Osteoblast (primary cell): ENCODE measurements around the gene POMT2. TPM values are rescaled to one million over a fixed set of nuclear protein-coding genes. Genes with fewer than 3 reads are reported as not detected.
A peak's percentile ranks its signal among the peaks of the same experiment; 100 is the strongest.

Experiments
- DNase-seq: peaks from one replicate; pipeline ENCODE4 v3.0.0; 2011; ENCODE audit warnings: low spot score, mixed read lengths; ENCODE audit not compliant: insufficient read length; ENCODE audit errors: missing footprints
- H2AFZ ChIP-seq: 2 replicates; pipeline ENCODE4 v1.6.0; 2011; ENCODE audit warnings: mild to moderate bottlenecking, low read length
- H3K27ac ChIP-seq: 2 replicates; pipeline ENCODE4 v1.5.1; 2011; ENCODE audit warnings: mild to moderate bottlenecking, low read depth, low read length, moderate library complexity
- H3K27me3 ChIP-seq: 2 replicates; pipeline ENCODE4 v1.6.0; 2012; ENCODE audit warnings: mild to moderate bottlenecking, control low read depth, inconsistent platforms, low read length, moderate library complexity; ENCODE audit not compliant: insufficient read depth
- H3K36me3 ChIP-seq: 2 replicates; pipeline ENCODE4 v1.5.1; 2011; ENCODE audit warnings: mild to moderate bottlenecking, low read length, control low read depth, moderate library complexity; ENCODE audit not compliant: insufficient read depth
- H3K4me1 ChIP-seq: 2 replicates; pipeline ENCODE4 v1.5.1; 2011; ENCODE audit warnings: mild to moderate bottlenecking, low read length, control low read depth, moderate library complexity; ENCODE audit not compliant: insufficient read depth
- H3K4me2 ChIP-seq: 2 replicates; pipeline ENCODE4 v1.6.0; 2011; ENCODE audit warnings: mild to moderate bottlenecking, low read length; ENCODE audit not compliant: insufficient read depth
- H3K4me3 ChIP-seq: fragments of 200-600 bp; sonication (generic); 3 replicates; pipeline ENCODE4 v1.5.1; 2012; ENCODE audit warnings: mild to moderate bottlenecking, low read length, inconsistent platforms; ENCODE audit not compliant: insufficient read depth
- H3K79me2 ChIP-seq: 2 replicates; pipeline ENCODE4 v1.6.0; 2012; ENCODE audit warnings: mild to moderate bottlenecking, low read length, control low read depth, inconsistent platforms; ENCODE audit not compliant: insufficient read depth
- H3K9me3 ChIP-seq: 2 replicates; pipeline ENCODE4 v1.5.1; 2011; ENCODE audit warnings: low read depth, low read length, control low read depth
- H4K20me1 ChIP-seq: 2 replicates; pipeline ENCODE4 v1.6.0; 2012; ENCODE audit warnings: mild to moderate bottlenecking, low read length, control low read depth; ENCODE audit not compliant: insufficient read depth
- total RNA-seq: library from RNA; depleted of rRNA; stranded (reverse); fragments of >200 nt; gene quantifications from 2 replicates; pipeline ENCODE4 v1.2.3, GENCODE V29; 2012
- TF ChIP-seq, protein P1 (sequence below): IDR thresholded peaks from 2 replicates; pipeline ENCODE4 v1.5.1; 2011; ENCODE audit warnings: mild to moderate bottlenecking, low read depth, low read length, moderate library complexity; ENCODE audit errors: extremely low read depth

The POMT2 gene
- total RNA-seq, 1 donor: 11.6 TPM

DNA sequence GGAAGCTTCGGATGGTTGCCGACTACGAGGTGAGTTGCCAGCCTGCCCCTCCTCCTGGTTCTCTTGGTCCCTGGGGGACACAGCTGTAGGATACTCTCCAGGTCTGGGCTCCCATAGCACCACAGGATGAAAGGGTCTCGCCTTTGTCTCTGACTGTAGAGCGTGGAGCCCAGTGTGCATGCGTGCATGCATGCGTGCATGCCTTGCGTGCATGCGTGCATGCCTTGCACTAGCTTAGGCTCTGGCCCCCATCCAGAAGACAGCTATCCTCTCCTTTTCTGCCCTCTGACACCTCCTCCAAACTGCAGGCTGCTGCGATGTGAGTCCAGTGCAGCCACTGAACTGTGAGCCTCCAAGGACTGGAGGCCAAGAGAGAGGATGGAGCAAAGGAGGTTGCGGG, 68.8 kb downstream of the POMT2 start:
- Histone ChIP-seq H3K4me1 (no peaks in the 10 kb centered on the region), H3K27me3 (peaks cover 3% of the 10 kb centered on the region), H3K27ac (no peak overlapping the region), H3K4me3 (no peak overlapping the region), H2AFZ (no peak overlapping the region), H3K9me3 (no peaks in the 10 kb centered on the region), H3K36me3 (no peaks in the 10 kb centered on the region), H4K20me1 (no peaks in the 10 kb centered on the region), H3K79me2 (no peaks in the 10 kb centered on the region), H3K4me2 (no peak overlapping the region)
- TF ChIP-seq, protein P1, sequence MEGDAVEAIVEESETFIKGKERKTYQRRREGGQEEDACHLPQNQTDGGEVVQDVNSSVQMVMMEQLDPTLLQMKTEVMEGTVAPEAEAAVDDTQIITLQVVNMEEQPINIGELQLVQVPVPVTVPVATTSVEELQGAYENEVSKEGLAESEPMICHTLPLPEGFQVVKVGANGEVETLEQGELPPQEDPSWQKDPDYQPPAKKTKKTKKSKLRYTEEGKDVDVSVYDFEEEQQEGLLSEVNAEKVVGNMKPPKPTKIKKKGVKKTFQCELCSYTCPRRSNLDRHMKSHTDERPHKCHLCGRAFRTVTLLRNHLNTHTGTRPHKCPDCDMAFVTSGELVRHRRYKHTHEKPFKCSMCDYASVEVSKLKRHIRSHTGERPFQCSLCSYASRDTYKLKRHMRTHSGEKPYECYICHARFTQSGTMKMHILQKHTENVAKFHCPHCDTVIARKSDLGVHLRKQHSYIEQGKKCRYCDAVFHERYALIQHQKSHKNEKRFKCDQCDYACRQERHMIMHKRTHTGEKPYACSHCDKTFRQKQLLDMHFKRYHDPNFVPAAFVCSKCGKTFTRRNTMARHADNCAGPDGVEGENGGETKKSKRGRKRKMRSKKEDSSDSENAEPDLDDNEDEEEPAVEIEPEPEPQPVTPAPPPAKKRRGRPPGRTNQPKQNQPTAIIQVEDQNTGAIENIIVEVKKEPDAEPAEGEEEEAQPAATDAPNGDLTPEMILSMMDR: no peak
- peak; percentile 10 for DNase-seq

DNA sequence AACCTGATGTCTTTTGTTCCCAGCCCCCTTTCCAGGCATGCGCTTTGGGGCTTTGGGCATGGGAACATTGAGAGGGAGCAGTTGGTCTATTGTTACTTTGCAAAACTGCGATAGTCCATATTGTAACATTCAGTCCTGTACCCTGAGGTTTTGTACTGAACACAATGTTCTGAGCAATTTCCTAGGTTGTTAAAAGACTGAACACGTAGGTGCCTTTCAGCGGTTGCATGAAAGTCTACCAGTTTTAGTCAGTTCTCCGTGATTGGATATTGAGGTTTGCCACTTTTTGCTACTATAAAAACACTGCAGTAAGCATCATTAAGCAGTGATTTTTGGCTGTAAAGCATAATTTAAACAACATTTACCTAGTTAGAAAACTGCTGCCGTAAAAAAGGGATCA, 69.8 kb downstream of the POMT2 start:
- Histone ChIP-seq H3K4me3 (no peak overlapping the region), H3K27me3 (peaks cover 3% of the 10 kb centered on the region), H3K27ac (no peak overlapping the region), H3K9me3 (no peaks in the 10 kb centered on the region), H3K4me2 (no peak overlapping the region), H3K4me1 (no peaks in the 10 kb centered on the region), H2AFZ (no peak overlapping the region), H3K36me3 (no peaks in the 10 kb centered on the region), H4K20me1 (no peaks in the 10 kb centered on the region), H3K79me2 (no peaks in the 10 kb centered on the region)
- TF ChIP-seq, protein P1: no peak
- DNase-seq: peak; percentile 8

DNA sequence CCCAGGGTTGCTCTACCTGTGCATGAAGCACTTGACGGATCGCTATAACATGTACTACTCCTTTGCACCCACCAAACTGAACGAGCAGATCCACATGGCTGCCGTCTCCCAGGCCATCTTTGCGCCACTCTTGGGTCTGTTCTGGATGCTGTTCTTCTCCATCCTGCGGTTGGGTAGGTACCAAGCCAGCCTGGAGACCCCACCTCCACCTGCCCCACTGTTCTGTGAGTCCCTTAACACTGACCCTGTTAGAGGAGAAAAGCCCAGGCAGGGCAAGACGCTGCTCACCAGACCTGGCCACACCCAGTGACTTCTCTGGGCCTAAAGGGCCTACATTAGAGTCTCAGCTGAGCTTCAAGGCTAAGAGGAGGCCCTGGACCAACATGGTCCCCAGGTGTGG, 71.4 kb downstream of the POMT2 start:
- H3K4me3 ChIP-seq: no peak overlapping the region
- H3K4me1 ChIP-seq: no peaks in the 10 kb centered on the region
- H3K27me3 ChIP-seq: peaks cover 3% of the 10 kb centered on the region
- DNase-seq: peak; percentile 69
- H3K36me3 ChIP-seq: no peaks in the 10 kb centered on the region
- no peak overlapping the region for H2AFZ ChIP-seq
- H3K4me2 ChIP-seq: no peak overlapping the region
- H3K9me3 ChIP-seq: no peaks in the 10 kb centered on the region
- H3K79me2 ChIP-seq: no peaks in the 10 kb centered on the region
- TF ChIP-seq, protein P1: no peak
- no peaks in the 10 kb centered on the region for H4K20me1 ChIP-seq
- no peak overlapping the region for H3K27ac ChIP-seq

DNA sequence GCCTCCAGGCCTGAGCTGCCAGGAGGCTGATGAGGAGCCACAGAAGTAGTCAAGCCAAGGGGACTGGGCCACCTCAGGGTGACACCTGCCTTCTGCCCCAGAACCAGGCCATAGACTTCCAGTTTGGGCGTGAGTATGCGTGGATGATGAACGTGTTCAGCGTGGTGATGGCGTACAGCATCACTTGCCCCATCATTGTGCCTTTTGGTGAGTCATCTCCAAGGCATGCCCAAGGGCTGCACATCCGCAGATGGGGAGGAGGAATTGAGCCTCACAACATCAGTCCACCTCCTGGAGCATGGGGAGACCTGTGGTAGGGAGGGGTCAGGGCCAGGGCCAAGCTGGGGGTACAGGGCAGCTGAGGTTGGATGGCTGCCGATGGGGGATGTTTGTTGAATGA, 72.0 kb downstream of the POMT2 start:
- H3K4me3 ChIP-seq: no peak overlapping the region
- no peak overlapping the region for H3K27ac ChIP-seq
- H4K20me1 ChIP-seq: no peaks in the 10 kb centered on the region
- peak; percentile 21 for DNase-seq
- H3K27me3 ChIP-seq: peaks cover 3% of the 10 kb centered on the region
- H3K36me3 ChIP-seq: no peaks in the 10 kb centered on the region
- no peaks in the 10 kb centered on the region for H3K79me2 ChIP-seq
- H3K4me1 ChIP-seq: no peaks in the 10 kb centered on the region
- H3K4me2 ChIP-seq: no peak overlapping the region
- TF ChIP-seq, protein P1: no peak
- no peaks in the 10 kb centered on the region for H3K9me3 ChIP-seq
- H2AFZ ChIP-seq: no peak overlapping the region
